DMS114 treated with DMSO at 0.1 percent for 48 hours (cell line): ENCODE results near the gene TRIM41.
"Not testable (repeated sequence)": the region's sequence is repeated elsewhere in the genome, so short reads cannot be mapped to it uniquely, and the experiment has no call there.

Source experiments
- DNase-seq: peaks from one replicate; lab custom pipeline; 2025; ENCODE audit not compliant: unreplicated experiment; lab: John Stamatoyannopoulos, UW

TRIM41 gene

GRCh38 chr5:181210148-181210547, 12.9 kb upstream of the TRIM41 start:
- DNase-seq: not testable (repeated sequence)

DNA sequence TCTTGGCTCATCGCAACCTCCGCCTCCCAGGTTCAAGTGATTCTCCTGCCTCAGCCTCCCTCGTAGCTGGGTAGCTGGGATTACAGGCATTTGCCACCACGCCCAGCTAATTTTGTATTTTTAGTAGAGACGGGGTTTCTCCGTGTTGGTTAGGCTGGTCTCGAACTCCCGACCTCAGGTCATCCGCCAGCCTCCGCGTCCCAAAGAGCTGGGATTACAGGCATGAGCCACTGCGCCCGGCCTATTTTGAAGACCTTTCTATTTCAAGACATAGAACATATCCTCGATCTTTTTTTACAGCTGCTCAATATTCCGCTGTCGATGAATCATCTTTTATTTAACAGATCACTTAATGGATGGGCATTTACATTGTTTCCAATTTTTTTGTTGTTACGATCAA, 12.4 kb upstream of the TRIM41 start:
- not testable (repeated sequence) for DNase-seq

DNA sequence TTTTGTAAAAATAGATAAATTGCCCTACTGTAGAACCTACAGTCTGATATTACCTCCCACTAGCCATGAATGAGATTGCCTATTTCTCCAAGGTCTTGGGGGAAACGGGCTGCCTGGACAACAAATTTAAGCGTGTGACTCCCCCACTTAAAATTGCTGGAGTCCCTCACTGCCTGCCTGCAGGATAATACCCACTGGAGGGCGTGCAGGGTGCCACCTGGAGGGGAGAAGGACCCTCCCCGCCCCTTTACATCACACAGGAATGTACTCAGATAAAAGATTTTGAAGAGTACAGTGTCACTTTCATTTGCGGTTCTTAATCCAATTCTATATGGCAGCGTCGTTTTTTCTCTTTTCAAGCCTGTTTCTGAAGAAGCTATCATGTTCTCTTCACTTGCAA, 11.9 kb upstream of the TRIM41 start:
- no peak for DNase-seq

DNA sequence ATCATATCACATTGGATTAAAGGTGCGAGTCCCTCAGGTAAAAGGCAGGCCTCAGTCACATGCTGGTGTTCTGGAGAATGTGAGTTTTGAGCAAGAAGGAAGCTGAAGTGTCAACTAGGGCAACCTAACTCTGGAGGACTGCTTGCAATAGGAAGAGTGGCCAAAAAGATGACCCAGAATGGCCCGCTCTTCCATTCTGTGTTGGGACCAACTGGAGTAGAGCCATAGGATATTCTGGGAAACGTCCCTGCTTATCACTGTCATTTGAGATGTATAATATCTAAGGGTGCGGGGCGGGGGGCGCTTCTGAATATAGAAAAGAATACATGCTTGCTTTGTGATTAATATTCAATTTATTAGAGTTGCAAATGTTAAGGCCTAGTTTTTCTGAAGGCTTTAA, 11.0 kb upstream of the TRIM41 start:
- DNase-seq: no peak

GRCh38 chr5:181212934-181213333, 10.1 kb upstream of the TRIM41 start:
- no peak for DNase-seq

- DNase-seq: not testable (repeated sequence)
These were observed 8.8 kb upstream of the TRIM41 start for GRCh38 chr5:181214249-181214648.

DNA sequence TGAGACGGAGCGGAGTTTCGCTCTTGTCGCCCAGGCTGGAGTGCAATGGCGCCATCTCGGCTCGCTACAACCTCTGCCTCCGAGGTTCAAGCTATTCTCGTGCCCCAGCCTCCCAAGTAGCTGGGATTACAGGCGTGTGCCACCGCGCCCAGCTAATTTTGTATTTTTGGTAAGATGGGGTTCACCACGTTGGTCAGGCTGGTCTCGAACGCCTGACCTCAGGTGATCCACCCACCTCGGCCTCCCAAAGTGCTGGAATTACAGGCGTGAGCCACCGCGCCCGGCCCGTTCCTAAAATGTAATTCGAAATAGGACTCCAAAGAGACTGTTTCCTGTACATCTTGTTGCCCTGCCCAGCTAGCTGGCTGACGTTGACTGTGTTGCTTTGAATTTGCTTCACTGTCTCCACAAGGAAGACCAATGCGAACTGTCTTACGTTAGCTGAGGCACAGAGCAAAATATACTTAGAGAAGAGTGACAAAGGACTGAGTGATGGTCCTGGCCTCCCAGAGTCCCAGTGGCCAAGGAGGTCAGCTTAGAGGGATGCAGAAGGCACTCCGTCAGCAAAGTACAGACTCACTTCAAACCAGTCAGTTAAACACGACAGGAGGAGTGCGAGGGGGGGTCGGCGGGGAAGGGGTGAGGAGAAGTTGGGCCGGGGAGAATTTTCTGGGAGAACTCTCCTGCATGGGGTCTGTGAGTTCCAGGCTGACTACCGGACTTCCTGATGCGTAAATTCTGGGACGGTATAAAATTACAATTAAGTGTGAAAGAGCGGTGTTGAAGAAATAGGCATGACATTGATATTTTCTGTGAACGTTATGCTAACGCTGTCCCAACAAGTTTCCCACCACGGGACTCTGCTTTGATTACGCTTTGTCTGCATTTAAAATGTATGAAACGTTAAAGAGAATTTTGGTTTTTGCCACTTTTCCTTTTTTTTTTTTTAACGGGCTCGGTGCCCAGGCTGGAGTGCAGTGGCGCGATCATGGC, 6.8 kb upstream of the TRIM41 start:
- no peak for DNase-seq

DNA sequence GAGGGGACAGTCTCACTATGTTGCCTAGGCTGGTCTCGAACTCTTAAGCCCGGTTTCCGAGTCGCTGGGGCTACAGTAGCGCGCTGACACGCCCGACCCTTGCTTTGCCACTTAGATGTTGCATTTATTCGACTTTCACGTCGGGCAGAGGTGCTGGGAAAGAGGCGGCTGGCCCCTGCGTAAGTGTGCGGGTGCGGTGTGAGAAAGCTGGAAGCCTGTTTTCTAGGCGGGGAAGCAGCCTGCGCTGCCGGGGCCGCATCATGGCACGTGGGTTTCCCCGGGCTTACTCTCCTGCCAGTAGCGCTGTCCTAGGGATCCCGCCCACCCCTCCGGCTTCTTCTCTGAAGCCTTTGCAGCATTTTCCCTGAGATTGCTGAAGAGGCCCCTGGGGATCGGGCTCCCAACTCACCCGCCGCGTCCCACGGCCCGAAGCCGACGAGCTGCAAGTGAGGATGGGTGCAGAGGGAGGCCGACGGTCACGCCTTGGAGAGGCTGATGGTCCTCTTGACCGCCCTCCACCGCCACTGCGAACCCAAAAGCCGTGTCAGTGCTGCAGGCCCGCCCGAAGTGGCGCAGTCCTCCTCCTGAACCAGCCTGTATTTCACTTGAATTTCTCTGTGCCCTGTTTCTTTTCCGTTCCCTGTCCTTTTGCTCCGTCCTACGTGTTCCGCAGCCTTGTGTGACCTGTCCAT, 5.8 kb upstream of the TRIM41 start:
- no peak for DNase-seq

GRCh38 chr5:181217803-181218062, 5.3 kb upstream of the TRIM41 start:
- no peak for DNase-seq

DNA sequence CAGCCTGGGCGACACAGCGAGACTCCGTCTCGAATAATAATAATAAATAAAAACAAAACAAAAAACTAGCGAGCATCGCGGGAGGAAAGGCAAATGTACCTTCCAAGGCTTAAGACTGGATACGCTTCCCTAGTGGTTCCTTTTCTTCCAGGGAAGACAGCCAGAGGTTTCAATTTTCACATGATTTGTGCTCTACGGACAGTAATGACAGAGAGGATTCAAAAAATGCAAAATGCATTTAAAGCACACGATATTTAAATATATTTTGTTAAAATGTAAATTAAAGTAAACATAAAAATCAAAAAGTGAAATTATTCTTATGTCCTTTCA, 4.3 kb upstream of the TRIM41 start:
- DNase-seq: no peak

- DNase-seq: no peak
These were observed 3.6 kb upstream of the TRIM41 start for GRCh38 chr5:181219262-181220177.

GRCh38 chr5:181220178-181220515, 2.9 kb upstream of the TRIM41 start:
- no peak for DNase-seq

DNA sequence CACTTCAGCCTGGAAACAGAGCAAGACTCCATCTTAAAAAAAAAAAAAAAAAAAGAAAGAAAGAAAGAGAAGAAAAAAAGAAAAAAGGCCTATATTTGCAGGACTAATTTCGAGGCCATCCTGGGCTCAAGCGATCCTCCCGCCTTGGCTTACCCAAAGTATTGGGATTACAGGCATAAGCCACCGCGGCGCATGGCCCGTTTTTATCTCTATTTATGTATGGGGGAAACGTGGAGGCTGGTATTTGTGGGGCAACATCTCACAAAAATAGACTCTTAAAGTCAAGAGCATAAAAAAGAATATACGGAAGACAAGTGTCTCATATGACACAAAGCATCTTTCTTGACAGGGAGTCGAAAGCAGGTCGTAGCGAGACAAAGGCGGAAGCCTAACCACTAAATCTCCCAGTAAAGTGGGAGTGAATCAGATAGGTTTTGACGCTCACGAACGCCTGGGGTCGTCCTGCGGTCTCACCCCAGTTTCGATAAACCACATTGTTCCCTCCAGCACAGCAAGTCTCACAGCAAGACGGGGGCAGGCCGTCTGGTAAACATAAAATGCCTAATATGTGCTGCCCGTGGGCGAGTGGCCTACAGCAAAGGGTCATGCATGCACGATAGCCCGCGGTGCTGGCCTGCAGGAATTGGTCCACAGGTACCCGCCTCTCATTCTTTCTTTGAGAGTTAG, 1.8 kb upstream of the TRIM41 start:
- DNase-seq: no peak

GRCh38 chr5:181221792-181222629, 1.1 kb upstream of the TRIM41 start:
- DNase-seq: no peak

DNA sequence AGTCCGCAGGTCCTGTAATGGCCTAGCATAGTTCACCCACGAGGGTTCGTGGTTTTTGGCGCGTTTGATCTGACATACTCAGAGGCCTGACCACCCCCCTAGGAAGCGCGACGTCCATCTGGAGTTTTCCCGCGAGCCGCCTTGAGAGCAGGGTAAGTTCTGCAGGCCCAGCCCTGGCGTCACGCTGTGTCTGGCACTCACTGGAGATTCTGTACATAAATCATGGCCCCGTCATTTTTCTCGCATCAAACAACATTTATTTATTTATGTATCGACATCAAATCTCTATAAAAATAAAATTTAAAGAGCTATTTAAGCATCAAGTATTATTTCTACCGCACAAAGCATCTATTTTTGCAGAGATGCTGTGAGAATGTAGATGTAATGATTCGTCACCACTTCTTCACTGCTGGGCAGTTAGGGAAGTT, 437 bp upstream of the TRIM41 start:
- DNase-seq: no peak

- DNase-seq: no peak
These were observed 778 bp downstream of the TRIM41 start for GRCh38 chr5:181223729-181224389.

DNA sequence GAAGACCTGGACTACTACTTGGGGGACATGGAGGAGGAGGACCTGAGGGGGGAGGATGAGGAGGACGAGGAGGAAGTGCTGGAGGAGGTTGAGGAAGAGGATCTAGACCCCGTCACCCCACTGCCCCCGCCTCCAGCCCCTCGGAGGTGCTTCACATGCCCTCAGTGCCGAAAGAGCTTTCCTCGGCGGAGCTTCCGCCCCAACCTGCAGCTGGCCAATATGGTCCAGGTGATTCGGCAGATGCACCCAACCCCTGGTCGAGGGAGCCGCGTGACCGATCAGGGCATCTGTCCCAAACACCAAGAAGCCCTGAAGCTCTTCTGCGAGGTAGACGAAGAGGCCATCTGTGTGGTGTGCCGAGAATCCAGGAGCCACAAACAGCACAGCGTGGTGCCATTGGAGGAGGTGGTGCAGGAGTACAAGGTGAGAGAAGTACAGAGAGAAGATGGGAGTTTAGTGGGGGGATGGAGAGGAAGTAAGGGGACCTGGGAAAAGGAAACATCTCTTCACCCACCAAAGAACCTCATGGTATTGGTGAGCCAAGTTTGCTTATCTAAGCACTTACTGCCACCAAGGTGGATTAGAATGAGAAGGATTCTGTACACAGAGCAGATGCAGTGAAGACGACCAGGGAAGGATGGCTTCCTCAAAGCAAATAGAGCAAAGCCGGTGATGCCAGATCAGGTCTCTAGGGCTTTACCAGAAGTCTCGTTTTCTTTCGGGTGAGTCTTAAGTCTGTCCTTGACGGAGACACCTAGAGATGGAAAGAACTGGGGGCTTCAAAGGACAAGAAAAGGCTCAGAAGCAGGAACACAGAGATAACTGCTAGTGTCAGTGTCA, 1.5 kb downstream of the TRIM41 start:
- DNase-seq: no peak

- DNase-seq: no peak
These were observed 6.9 kb downstream of the TRIM41 start for GRCh38 chr5:181229996-181230395.

DNA sequence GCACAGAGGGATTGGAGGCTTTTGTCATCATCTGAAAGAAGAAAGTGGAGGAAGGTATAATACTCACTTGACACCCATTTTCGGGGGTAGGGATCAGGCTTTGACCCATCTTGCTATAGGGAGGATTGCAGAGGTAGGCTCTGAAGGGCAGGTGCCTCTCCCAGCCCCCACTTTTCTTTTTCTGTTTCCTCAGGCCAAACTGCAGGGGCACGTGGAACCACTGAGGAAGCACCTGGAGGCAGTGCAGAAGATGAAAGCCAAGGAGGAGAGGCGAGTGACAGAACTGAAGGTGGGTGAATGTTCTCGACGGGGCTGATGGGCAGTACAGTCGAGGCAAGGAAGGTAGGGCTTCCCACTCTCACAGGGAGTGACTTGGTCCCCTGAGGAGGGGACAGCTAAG, 7.5 kb downstream of the TRIM41 start:
- no peak for DNase-seq
